HG03159 (cell line): ENCODE data around the gene SMIM14.
"Not testable (repeated sequence)": the region's sequence is repeated elsewhere in the genome, so short reads cannot be mapped to it uniquely, and the experiment has no call there.

Experiments used
- ATAC-seq: cut with Tn5 transposase; IDR thresholded peaks from one replicate; pipeline ENCODE4 v1.9.1; 2021; ENCODE audit warnings: mild to moderate bottlenecking, moderate library complexity; ENCODE audit not compliant: unreplicated experiment

Gene SMIM14

DNA sequence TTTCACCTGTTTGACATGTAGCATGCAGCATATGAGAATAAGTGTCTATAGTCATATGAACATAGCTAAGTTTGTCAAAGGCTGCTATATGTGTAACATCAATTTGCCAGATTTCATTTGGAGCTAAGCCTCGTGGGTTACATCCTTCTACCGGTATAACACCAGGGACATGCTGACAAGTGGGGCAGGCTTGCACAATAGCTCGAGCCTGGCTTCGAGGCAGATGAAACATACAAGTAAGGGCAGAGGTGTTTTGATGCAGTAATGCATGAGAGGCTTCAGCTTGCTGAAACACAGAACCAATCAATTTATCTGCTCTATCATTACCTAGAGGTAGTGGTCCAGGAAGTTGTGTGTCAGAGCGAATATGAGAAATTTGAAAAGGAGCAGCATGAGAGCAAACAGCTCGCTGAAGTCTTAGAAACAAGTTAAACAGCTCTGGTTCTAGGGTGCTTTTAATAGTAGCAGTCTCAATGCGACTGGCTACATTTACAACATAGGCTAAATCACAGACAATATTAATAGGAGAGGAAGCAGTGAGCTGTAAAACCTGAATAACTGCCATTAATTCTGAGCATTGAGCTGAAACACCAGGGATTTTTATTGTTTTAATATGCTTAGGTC, 96.6 kb downstream of the SMIM14 start:
- no peak for ATAC-seq

DNA sequence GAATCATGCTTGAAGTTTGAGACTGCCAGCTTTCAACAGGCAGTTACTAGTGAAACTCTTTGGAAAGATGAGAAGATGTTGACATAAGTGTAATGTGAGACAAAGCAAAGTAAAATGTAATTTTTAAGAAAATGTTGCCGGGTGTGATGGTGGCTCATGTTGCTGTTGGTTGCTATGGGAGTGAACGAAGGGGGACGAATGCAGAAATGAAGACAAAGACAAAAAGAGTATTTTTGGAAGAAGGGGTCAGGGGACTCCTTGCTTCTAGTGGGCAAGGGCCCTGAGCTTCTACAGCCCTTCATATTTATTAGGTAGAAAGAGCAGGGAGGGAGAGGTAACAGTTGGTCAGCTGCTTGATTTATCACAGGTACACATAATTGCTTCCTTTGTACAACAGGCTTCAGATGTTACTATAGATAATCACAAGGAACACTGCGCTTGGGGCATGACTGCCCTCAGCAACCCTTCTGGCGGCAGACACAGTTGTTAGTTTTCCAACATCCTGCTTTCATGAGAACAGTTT, 99.5 kb downstream of the SMIM14 start:
- ATAC-seq = no peak

DNA sequence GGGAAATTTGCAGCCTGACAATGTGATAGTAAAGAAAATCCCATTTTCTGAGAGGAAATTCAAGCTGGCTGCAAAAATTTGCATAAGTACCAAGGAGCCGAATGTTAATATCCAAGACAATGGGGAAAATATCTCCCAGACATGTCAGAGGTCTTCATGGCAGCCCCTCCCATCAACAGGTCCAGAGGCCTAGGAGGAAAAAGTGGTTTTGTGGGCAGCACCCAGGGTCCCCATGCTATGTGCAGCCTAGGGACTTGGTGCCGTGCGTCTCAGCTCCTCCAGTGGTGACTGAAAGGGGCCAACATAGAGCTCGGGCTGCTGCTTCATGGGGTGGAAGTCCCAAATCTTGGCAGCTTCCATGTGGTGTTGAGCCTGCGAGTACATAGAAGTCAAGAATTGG, 105.1 kb downstream of the SMIM14 start:
- ATAC-seq = no peak

DNA sequence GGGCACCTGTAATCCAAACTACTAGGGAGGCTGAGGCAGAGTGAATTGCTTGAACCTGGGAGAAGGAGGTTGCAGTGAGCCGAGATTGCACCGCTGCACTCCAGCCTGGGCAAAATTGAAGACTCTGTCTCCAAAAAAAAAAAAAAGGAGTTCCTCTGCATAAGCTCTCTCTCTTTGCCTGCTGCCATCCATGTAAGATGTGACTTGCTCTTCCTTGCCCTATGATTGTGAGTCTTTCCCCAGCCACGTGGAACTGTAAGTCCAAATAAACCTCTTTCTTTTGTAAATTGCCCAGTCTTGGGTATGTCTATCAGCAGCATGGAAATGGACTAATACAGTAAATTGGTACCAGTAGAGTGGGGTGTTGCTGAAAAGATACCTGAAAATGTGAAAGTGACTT, 106.4 kb downstream of the SMIM14 start:
- not testable (repeated sequence) for ATAC-seq

DNA sequence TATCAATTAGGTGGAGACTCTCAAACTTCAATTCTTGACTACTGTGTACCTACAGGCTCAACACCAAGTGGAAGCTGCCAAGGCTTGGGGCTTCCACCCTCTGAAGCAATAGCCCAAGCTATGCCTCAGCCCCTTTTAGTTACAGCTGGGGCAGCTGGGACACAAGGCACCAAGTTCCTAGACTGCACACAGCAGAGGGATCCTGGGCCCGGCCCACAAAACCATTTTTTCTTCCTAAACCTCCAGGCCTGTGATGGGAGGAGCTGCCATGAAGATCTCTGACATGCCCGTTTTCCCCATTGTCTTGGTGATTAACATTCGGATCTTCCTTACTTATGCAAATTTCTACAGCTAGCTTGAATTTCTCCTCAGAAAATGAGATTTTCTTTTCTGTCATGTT, 108.0 kb downstream of the SMIM14 start:
- ATAC-seq = no peak

DNA sequence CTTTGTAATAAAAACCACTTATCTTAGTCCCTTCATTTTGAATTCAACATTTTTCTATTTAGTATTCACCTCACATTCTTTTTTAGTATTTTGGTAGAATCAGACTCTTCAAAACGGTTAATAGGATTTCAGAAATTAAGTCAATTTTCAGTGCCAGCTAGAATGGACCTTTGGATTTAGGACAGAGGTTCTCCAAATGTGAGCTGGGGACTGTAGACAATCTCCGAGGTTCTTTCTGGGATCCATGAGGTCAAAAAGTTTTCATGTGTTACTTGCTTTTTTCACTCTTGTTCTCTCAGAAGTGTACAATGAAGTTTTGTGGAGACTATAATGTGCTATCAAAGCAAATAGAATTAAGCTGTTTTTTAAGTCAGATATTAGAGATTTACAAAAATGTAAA, 109.1 kb downstream of the SMIM14 start:
- ATAC-seq = no peak

DNA sequence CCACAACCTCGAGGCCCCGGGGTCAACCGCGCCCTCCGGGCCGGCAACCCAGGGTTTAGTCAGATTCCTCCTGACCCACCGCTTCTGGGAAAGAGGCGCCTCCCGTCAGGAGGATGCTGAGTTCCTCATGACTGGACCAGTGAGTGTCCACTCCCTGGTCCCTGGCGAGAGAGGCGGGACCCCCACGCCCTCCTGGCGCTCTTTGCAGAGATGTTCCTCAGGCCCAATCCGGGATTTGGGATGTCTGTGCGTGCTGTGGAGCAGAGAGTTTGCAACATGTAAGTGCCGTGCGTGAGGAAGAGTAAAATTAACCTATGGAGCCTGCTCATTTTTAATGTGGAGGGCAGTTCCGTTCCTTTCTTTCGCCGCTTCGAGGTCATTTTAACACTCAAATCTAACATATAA, 110.6 kb downstream of the SMIM14 start:
- no peak for ATAC-seq

DNA sequence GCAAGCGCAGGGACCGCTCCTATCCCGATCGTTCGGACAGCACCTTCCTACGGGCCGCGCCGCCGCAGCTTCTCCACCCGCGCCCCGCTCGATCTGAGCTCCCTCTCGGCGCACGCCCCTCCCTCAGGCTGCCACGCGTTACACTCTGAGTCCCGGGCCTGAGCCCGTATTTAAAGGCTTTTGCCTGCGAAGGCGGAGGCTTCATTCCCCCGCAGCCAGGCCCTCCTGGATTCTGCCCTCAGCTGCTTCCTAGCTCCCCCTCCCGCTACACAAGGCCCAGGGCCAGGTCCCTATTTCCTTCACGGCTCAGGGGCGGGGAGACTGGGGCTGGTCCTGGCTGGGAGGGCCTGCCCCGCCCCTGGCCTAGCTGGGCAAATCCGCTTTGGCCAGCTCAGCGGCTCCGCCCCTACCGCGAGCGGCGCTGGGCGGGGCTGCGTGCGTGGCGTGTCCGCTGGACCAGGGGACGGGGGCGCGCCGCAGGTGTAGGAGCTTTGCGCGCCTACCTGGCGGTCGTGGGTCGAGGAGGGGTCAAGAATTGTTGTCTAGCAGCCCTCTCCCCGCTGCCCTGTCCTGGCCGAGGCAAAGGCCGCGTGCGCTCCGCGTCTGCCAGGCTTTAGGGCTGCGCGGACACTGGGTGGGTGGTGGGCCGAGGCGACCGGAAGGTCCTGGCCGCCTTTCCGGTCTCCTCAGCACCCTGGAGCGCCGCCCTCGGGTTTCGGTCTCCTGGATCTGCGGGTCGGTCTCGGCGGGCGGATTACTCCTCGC, 111.2 kb downstream of the SMIM14 start, which contains the start of gene UGDH:
Gene UGDH (minus strand): TSS at position 144 of the 765 bp plus-strand sequence. CDS start 5,927 bp downstream, outside the sequence.
- ATAC-seq = peak; percentile 95

DNA sequence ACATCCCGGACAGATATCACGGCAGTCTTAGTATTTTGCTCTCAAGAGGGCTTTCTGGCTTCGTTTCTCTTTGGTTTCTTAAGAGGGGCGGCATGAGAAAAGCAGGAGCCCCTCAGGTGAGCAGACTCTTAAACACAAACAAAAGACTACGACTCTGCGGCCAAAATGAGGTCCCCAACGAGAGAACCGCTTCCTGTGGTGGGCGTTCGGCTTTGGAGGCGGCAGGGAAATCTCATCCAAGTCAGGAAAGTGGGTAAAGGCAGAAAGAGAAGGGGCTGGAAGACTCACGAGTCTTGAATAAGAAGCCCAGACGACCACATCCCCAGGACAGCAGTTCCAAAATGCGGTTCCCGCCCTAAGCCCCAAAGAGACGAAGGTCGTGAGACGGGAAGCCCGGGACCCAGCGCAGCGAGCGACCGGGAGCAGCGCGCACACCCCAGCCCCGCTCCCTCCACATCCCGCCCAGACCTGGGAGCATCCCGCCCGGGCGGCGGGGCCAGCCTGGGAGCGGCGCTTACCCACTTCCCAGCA, 111.8 kb downstream of the SMIM14 start:
- peak; percentile 14 for ATAC-seq

DNA sequence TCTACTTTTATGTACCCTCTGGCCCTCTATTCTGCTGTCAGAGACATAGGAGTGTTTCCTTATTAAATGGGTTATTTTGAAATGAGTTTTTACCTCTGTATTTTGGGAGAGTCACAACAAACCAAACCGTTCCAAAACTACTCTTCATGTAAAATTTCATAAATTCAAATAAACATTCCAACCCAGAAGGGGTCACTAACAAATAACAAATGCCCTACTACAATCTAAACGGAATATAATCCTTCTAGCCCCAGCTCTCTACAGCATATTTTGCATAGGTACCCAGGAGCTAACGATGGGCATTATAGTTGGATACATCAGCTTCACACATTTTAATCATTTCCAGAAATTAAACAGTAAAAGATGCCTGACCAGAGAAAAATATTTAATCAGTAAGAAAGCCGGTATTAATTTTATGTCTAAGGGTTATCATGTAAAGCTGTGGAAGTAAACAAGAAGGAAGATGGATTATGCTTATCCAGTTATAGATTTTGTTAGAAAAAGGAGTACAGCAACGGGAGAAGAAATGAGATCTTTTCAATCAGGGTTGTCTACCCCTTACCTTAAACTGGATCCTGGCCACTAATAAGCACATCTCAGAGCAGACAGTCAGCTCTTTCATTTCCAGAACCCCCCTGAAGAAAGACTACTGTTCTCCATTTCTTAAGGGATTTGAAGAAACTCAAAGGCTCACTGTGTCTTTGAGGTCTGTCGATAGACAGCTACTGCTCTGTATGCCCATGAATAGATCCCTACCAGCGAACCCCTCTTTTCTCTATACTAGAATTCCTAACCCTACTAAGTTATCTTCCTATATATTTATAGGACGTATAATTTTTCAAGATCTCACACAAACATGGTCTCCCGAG, 112.6 kb downstream of the SMIM14 start:
- ATAC-seq = no peak

DNA sequence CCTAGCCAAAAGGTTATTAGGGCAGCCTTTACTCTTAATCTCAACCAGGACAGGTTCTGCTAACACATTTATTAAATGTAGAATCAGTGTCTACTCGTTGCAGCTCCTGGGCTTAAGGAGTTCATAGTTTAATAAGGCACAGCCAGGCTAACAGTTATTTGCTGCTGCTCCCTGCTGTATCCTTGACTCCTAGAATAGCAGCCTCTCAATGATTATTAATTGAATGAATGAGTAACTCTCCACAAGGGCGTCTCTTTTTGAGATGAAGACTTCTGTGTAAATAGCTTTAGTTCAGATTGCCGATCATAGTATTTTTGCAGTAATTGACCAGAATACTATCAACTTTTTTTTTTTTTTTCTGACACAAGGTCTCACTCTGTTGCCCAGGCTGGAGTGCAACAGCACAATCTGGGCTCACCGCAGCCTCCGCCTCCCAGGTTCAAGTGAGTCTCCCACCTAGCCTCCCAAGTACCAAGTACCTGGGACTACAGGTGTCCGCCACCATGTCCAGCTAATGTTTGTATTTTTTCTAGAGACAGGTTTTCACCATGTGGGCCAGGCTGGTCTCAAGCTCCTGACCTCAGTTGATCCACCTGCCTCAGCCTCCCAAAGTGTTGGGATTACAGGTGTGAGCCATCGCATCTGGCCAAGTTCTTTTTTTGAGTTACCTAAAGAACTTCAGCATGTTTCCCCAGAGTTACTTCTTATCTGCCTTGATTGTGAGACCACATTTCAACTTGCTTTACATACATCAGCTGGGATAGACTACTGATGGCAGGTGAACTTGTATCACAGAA, 114.3 kb downstream of the SMIM14 start:
- ATAC-seq = no peak

DNA sequence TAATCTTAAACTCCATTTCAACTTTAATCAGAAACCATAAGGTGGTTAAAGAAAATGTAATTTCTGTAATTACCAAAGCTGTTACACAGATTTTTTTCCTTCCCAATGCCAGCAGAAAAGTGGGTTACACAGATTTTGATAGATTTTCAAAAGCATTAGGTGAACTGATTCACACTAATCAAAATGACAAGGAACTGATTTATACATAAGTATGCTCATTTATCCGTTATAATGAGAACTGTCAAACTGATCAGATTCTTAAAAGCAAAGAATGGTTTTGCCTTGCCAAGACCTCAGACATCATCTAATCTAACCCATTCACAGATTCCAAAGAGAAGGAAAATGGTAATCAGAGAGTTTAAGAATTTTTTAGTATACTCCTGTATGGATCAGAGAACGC, 116.6 kb downstream of the SMIM14 start:
- ATAC-seq = no peak

DNA sequence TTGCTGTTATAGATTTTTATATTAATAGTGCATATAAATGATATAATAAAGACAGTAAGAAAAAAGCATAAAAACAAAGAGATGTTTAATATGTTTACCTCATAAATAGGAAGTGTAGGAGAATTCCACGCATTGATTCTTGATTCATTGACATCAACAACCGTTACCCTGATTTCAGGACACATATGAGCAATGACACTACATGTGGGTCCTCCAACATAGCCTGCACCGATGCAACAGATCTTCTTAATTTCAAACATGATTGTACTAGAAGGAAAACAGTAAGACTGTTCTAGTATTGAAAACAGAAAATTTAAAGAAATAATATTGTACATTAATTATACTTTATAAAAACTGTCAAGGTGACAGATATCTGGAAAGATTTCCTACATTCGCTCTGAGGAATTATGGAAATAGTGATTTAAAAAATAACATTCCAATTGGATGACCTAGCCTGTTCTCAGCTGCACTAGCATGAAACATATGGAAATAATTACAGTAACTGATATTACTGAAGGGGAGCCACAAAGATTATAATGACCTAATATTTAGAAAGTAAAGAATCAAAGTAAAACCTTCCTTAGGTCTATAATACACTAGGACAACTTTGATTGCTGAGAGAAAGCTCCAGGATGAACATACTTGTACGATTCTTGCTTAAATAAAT, 117.3 kb downstream of the SMIM14 start:
- no peak for ATAC-seq

DNA sequence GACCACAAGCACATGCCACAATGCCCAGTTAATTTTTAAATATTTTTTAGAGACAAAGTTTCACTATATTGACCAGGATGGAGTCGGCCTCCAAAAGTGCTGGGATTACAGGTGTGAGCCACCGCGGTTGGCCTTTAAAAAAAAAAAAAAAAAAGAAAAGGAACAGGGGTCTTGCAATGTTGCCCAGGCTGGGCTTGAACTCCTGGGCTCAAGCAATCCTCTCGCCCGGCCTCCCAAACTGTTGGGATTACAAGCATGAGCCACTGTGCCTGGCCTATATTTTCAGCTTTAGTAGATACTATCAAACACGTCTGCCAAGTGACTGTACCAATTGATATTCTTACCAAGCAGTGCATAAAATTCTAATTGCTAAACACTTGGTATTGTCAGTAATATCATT, 120.2 kb downstream of the SMIM14 start:
- no peak for ATAC-seq

DNA sequence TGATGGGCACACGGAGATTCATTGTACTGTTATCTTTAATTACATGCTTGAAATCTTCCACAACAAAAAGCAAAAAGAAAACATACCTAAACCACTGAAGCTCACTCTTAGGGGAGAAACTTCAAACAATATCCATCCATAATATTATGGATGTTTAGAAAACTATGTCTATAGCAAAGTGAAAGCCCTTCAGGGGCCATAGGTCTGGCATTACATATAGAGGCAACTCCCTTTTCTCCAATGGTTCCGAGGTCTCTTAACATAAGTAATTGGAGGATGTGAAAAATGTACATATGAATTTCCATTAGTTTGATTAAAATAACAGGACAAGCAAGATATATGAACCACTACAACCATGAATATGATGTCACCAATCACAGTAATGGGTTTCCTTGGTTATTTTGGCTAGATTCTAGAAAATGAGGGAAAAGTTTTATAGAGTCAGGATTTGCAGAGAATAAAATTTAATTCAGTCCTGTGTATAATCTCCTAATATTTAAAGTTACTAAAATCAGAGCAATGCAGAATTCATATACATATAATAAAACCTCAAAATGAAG, 122.2 kb downstream of the SMIM14 start:
- no peak for ATAC-seq

DNA sequence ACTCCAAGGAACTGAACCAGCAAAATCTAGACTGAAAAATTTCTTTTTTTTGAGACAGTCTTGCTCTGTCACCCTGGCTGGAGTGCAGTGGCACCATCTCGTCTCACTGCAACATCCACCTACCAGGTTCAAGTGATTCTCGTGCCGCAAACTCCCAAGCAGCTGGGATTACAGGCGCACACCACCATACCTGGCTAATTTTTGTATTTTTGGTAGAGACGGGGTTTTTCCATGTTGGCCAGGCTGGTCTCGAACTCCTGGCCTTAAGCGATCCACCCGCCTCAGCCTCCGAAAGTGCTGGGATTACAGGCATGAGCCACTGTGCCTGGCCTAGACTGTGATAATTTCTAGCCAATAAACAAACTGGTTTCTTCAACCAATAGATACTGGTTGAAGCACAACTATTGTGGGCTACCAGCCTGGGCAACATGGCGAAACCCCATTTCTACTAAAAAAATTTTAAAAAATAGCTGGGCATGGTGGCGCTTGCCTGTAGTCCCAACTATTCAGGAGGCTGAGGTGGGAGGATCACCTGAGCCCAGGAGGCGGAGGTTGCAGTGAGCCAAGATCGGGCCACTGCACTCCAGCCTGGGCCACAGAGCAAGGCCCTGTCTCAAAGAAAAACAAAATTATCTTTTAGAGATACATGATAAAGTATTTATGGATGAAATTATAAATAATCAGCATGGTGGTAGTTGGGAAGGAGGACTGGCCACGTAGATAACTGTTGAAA, 122.8 kb downstream of the SMIM14 start:
- not testable (repeated sequence) for ATAC-seq

DNA sequence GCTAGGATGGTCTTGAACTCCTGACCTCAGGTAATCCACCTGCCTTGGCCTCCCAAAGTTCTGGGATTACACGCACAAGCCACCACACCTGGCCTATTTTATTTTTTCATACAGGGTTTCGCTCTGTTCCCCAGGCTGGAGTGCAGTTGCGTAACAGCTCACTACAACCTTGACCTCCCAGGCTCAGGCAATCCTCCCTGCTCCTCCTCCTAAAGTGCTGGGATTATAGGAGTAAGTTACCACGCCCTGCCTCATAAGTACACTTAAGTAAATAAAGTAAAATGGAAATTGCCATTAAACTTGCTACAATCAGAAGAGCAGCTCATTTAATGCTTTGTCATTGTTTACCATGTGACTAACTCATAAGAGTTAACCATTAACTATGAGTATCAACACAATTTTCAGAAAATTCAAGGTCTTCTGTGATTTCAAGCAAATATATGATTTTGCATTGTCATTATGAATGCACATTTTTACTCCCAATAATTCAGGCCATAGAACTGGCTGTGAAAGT, 123.7 kb downstream of the SMIM14 start:
- ATAC-seq = no peak

DNA sequence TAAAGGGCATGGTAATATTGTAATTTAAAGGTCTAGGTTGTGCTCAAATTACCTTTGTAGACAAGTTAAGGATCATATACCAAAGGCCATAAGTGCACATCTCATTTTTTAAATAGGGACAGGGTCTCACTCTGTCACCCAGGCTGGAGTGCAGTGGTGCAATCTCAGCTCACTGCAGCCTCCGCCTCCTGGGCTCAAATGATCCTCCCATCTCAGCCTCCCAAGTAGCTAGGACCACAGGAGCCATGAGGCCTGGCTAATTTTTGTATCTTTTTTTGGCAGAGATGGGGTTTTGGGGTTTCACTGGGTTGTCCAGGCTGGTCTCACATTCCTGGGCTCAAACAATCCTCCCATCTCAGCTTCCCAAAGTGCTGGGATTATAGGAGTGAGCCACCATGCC, 124.4 kb downstream of the SMIM14 start:
- not testable (repeated sequence) for ATAC-seq
